Keratinocyte (primary cell): ENCODE results near the gene ZNF148. TPM values are rescaled to one million over a fixed set of nuclear protein-coding genes. Genes with fewer than 3 reads are reported as not detected.

Source experiments
- DNase-seq: peaks from one replicate; pipeline ENCODE4 v3.0.0-alpha.2; 2011; ENCODE audit warnings: low read depth, missing footprints, low spot score
- FAIRE-seq: peaks from 2 replicates; lab custom pipeline; 2011; peaks lifted over from hg19 to GRCh38; lab: Jason Lieb, UNC
- H2AFZ ChIP-seq: 2 replicates; pipeline ENCODE4 v1.6.0; 2012; ENCODE audit warnings: low read length, control low read depth, inconsistent platforms; ENCODE audit not compliant: control insufficient read depth
- H3K27ac ChIP-seq: 2 replicates; pipeline ENCODE4 v1.5.1; 2011; ENCODE audit warnings: low read length; ENCODE audit not compliant: control insufficient read depth, insufficient read depth
- H3K27me3 ChIP-seq: 3 replicates; pipeline ENCODE4 v1.6.0; 2011; ENCODE audit warnings: low read length; ENCODE audit not compliant: control insufficient read depth, insufficient read depth; ENCODE audit errors: extremely low read depth
- H3K36me3 ChIP-seq, 2 experiments: 2 replicates in 1 of 2; 3 replicates in 1 of 2; pipeline ENCODE4 v1.5.1; 2011; ENCODE audit warnings: low read length in 2 of 2, mild to moderate bottlenecking in 1 of 2; ENCODE audit not compliant: control insufficient read depth in 2 of 2, insufficient read depth in 2 of 2; ENCODE audit errors: extremely low read depth in 1 of 2
- H3K4me1 ChIP-seq: 3 replicates; pipeline ENCODE4 v1.5.1; 2011; ENCODE audit warnings: low read length; ENCODE audit not compliant: control insufficient read depth, insufficient read depth; ENCODE audit errors: extremely low read depth
- H3K4me2 ChIP-seq: 3 replicates; pipeline ENCODE4 v1.6.0; 2011; ENCODE audit warnings: low read depth, low read length; ENCODE audit not compliant: control insufficient read depth, insufficient read depth; ENCODE audit errors: extremely low read depth
- H3K4me3 ChIP-seq, 3 experiments: fragments of 200-600 bp in 1 of 3; sonication (generic) in 1 of 3; 2 replicates in 2 of 3; 3 replicates in 1 of 3; pipeline ENCODE4 v1.5.1; 2011 to 2016; ENCODE audit warnings: low read length in 3 of 3, mild to moderate bottlenecking in 3 of 3, control low read depth in 2 of 3, inconsistent platforms in 1 of 3, low read depth in 1 of 3, mixed read lengths in 1 of 3, mixed run types in 1 of 3, moderate library complexity in 1 of 3; ENCODE audit not compliant: control insufficient read depth in 2 of 3, insufficient read depth in 2 of 3; ENCODE audit errors: extremely low read depth in 1 of 3
- H3K79me2 ChIP-seq: 2 replicates; pipeline ENCODE4 v1.6.0; 2012; ENCODE audit warnings: low read length; ENCODE audit not compliant: control insufficient read depth, insufficient read depth
- H3K9ac ChIP-seq: 3 replicates; pipeline ENCODE4 v1.6.0; 2011; ENCODE audit warnings: low read length; ENCODE audit not compliant: control insufficient read depth, insufficient read depth; ENCODE audit errors: extremely low read depth
- H3K9me1 ChIP-seq: 3 replicates; pipeline ENCODE4 v1.6.0; 2011; ENCODE audit warnings: low read length; ENCODE audit not compliant: control insufficient read depth, insufficient read depth; ENCODE audit errors: extremely low read depth
- H3K9me3 ChIP-seq: 2 replicates; pipeline ENCODE4 v1.5.1; 2012; ENCODE audit warnings: low read depth, low read length; ENCODE audit not compliant: control insufficient read depth
- H4K20me1 ChIP-seq: 3 replicates; pipeline ENCODE4 v1.6.0; 2011; ENCODE audit warnings: low read length; ENCODE audit not compliant: control insufficient read depth, insufficient read depth; ENCODE audit errors: extremely low read depth
- CTCF ChIP-seq, 3 experiments: IDR thresholded peaks in 1 of 3; conservative IDR thresholded peaks in 1 of 3; optimal IDR thresholded peaks in 1 of 3; 2 replicates in 2 of 3; 3 replicates in 1 of 3; pipeline versions ENCODE3 to v1.5.1; 2011; ENCODE audit warnings: low read length in 3 of 3, mild to moderate bottlenecking in 3 of 3, moderate library complexity in 2 of 3, control low read depth in 1 of 3, inconsistent platforms in 1 of 3; ENCODE audit not compliant: insufficient read depth in 2 of 3; ENCODE audit errors: extremely low read depth in 1 of 3
- EZH2 ChIP-seq: IDR thresholded peaks from one replicate; pipeline ENCODE4 v1.6.1; 2012; ENCODE audit warnings: inconsistent platforms, mild to moderate bottlenecking, low read length, moderate library complexity
- dilution Hi-C: fragments of 300-500 bp; cut with MboI; formaldehyde crosslinking; loops from one replicate; pipeline ENCODE4 v1.7.0; 2020; ENCODE audit warnings: low sequenced_read_pairs; ENCODE audit not compliant: extremely low pct_ligation_motif_present
- polyA plus RNA-seq, 5 experiments: library from polyadenylated mRNA; depleted of rRNA in 3 of 5; stranded (reverse) in 3 of 5; stranded (forward) in 1 of 5; unstranded in 1 of 5; fragments of >200 nt; gene quantifications; 1 replicate in 1 of 5; 2 replicates in 3 of 5; 3 replicates in 1 of 5; pipeline versions ENCODE4 v1.2.1 to v1.2.3, GENCODE V29; 2011 to 2012; ENCODE audit warnings: missing spikeins in 2 of 5, low read depth in 1 of 5, low replicate concordance in 1 of 5

ZNF148 gene
- polyA plus RNA-seq, 1 donor (not counting 4 experiments of a cell fraction or from before 2014, with no cell fraction given) = 21.4 TPM

GRCh38 chr3:125375950-125376679 lies 990 bp upstream of the ZNF148 start:
- Histone ChIP-seq H3K4me2 (peak overlapping the region; percentile 94), H3K9me3 (no peaks in the 10 kb centered on the region), H2AFZ (peak overlapping the region; percentile 89), H3K79me2 (peaks cover 36% of the 10 kb centered on the region), H3K9me1 (no peaks in the 10 kb centered on the region), H4K20me1 (no peaks in the 10 kb centered on the region), H3K9ac (peak overlapping the region; percentile 94), H3K27ac (peak overlapping the region; percentile 93), H3K4me3 (peak overlapping the region; percentile 84 to 97 (median 96)), H3K27me3 (no peaks in the 10 kb centered on the region), H3K4me1 (peaks cover 22% of the 10 kb centered on the region), H3K36me3 (no peaks in the 10 kb centered on the region)
- peak; percentile 76 for FAIRE-seq
- no peak for TF ChIP-seq CTCF (optimal IDR thresholded peaks at IDR 0.05 in 1 of 3, IDR thresholded peaks at IDR 0.05 in 1 of 3, conservative IDR thresholded peaks at IDR 0.05 in 1 of 3; ENCODE audit: extremely low read depth in 1 of 3, insufficient read depth in 2 of 3, low read length in 3 of 3)
- no peak for TF ChIP-seq EZH2
- dilution Hi-C loops = no loop called here
- peak; percentile 45 for DNase-seq

GRCh38 chr3:125374501-125374995 lies 577 bp downstream of the ZNF148 start:
- H3K79me2 ChIP-seq = peaks cover 52% of the 10 kb centered on the region
- no peak for DNase-seq
- peak overlapping the region; percentile 92 for H3K4me2 ChIP-seq
- peak overlapping the region; percentile 75 for H3K27ac ChIP-seq
- H3K27me3 ChIP-seq = no peaks in the 10 kb centered on the region
- dilution Hi-C loops = no loop called here
- peak overlapping the region; percentile 84 to 97 (median 95) for H3K4me3 ChIP-seq
- peaks cover 2% of the 10 kb centered on the region for H4K20me1 ChIP-seq
- TF ChIP-seq CTCF (optimal IDR thresholded peaks at IDR 0.05 in 1 of 3, IDR thresholded peaks at IDR 0.05 in 1 of 3, conservative IDR thresholded peaks at IDR 0.05 in 1 of 3; ENCODE audit: extremely low read depth in 1 of 3, insufficient read depth in 2 of 3, low read length in 3 of 3) = no peak
- no peak for TF ChIP-seq EZH2
- H3K9me1 ChIP-seq = peaks cover 3% of the 10 kb centered on the region
- H3K9ac ChIP-seq = peak overlapping the region; percentile 94
- H3K9me3 ChIP-seq = no peaks in the 10 kb centered on the region
- peaks cover 22% of the 10 kb centered on the region for H3K4me1 ChIP-seq
- peak overlapping the region; percentile 72 for H2AFZ ChIP-seq
- no peak for FAIRE-seq
- no peaks in the 10 kb centered on the region for H3K36me3 ChIP-seq
